ENCODE data around the gene GFAP. TPM values are rescaled to one million over a fixed set of nuclear protein-coding genes. Genes with fewer than 3 reads are reported as not detected.

Gene GFAP
- total RNA-seq, 1 experiment from 2014 or later, result 1.2 TPM

- Histone ChIP-seq H4K20me1 (ENCODE audit: control insufficient read depth, insufficient read depth, insufficient read length) (no peaks in the 10 kb centered on the region), H2BK15ac (ENCODE audit: low read depth, low read length) (no peak overlapping the region), H3K23ac (ENCODE audit: insufficient read length, low read depth, low read length) (no peak overlapping the region), H3T11ph (ENCODE audit: low read length) (no peak overlapping the region), H2BK20ac (ENCODE audit: low read depth, low read length, poor library complexity, severe bottlenecking) (no peak overlapping the region), H2BK5ac (ENCODE audit: insufficient read length, low read length) (no peak overlapping the region), H3K9me3 (ENCODE audit: control insufficient read depth, low read depth, low read length) (no peaks in the 10 kb centered on the region), H3K4me2 (ENCODE audit: insufficient read depth, insufficient read length, low read length) (no peak overlapping the region), H3K27ac (ENCODE audit: insufficient read length, low read depth, low read length) (no peak overlapping the region), H2AFZ (ENCODE audit: low read length) (no peak overlapping the region), H2AK5ac (ENCODE audit: insufficient read length, low read length) (no peak overlapping the region), H3K4me1 (ENCODE audit: insufficient read depth, low read length) (no peaks in the 10 kb centered on the region; the same call in 1 of the 2 replicates), H3K56ac (ENCODE audit: insufficient read length, low read depth, low read length) (no peak overlapping the region), H3K9ac (ENCODE audit: extremely low read depth, insufficient read length, low read length) (no peak overlapping the region), H3K27me3 (ENCODE audit: insufficient read depth, low read length) (peaks cover 3% of the 10 kb centered on the region; the same call in 1 of the 2 replicates), H3K18ac (ENCODE audit: insufficient read length, low read depth, low read length) (no peak overlapping the region), H3K79me2 (ENCODE audit: insufficient read depth, low read length) (no peaks in the 10 kb centered on the region), H4K91ac (ENCODE audit: insufficient read length, low read depth, low read length) (no peak overlapping the region), H3K14ac (ENCODE audit: insufficient read depth, low read length) (no peak overlapping the region), H2BK120ac (ENCODE audit: low read depth, low read length, poor library complexity, severe bottlenecking) (no peak overlapping the region), H2BK12ac (ENCODE audit: insufficient read length, low read depth, low read length) (no peak overlapping the region), H4K5ac (ENCODE audit: insufficient read length, low read depth, low read length) (no peak overlapping the region), H4K8ac (replicated peaks; ENCODE audit: insufficient read length, low read depth, low read length) (no peak overlapping the region), H3K23me2 (ENCODE audit: insufficient read length, low read depth, low read length, poor library complexity, severe bottlenecking) (no peaks in the 10 kb centered on the region), H3K4ac (ENCODE audit: low read depth, low read length) (no peak overlapping the region), H3K79me1 (ENCODE audit: insufficient read depth, low read depth, low read length, poor library complexity, severe bottlenecking) (no peaks in the 10 kb centered on the region)
- peaks cover 2 to 11% of the 10 kb centered on the region in 2 experiments; a peak in 3 of 4 replicates for H3K4me1 Mint-ChIP-seq
- WGBS (ENCODE audit: extremely low coverage, insufficient read length, low lambda C conversion rate), result no CpG with 5 or more reads among the region's 2 CpGs
- no peak overlapping the region; a peak in 1 of 7 replicates for H3K27ac Mint-ChIP-seq
- no peak for TF ChIP-seq CTCF (conservative IDR thresholded peaks at IDR 0.05)
- peaks cover 0 to under 1% of the 10 kb centered on the region in 2 experiments; a peak in 1 of 5 replicates for H3K9me3 Mint-ChIP-seq
- peaks cover 31% of the 10 kb centered on the region for H3K27me3 Mint-ChIP-seq (ENCODE audit: low read depth)
- DNase-seq, result no peak
- H3K36me3 Mint-ChIP-seq (ENCODE audit: insufficient read depth in 1 of 3, low read depth in 3 of 3), result peaks cover 0 to 1% (median 0%) of the 10 kb centered on the region in 3 experiments; a peak in 1 of 7 replicates
- no peak overlapping the region for H3K4me3 Mint-ChIP-seq
Measured at GRCh38 chr17:44960691-44961090, 45.4 kb upstream of the GFAP start.
